Skeletal muscle tissue (tissue), 5 donors: ENCODE data around the gene TPRN. TPM values are rescaled to one million over a fixed set of nuclear protein-coding genes. Genes with fewer than 3 reads are reported as not detected.

Experiments used
- H3K27ac ChIP-seq: one replicate; pipeline ENCODE4 v1.7.0; 2013; ENCODE audit warnings: mild to moderate bottlenecking, low read depth, low read length, inconsistent platforms
- H3K27me3 ChIP-seq, 3 donors: one replicate each; pipeline ENCODE4 v1.7.0; 2013; ENCODE audit warnings: low read length in 3 of 3; ENCODE audit not compliant: control insufficient read depth in 3 of 3, insufficient read depth in 3 of 3
- H3K36me3 ChIP-seq, 3 donors: one replicate each; pipeline ENCODE4 v1.7.0; 2013; ENCODE audit warnings: low read length in 3 of 3; ENCODE audit not compliant: control insufficient read depth in 3 of 3, insufficient read depth in 3 of 3
- H3K4me1 ChIP-seq, 3 donors: one replicate each; pipeline ENCODE4 v1.7.0; 2013; ENCODE audit warnings: low read length in 3 of 3, mild to moderate bottlenecking in 3 of 3; ENCODE audit not compliant: control insufficient read depth in 3 of 3, insufficient read depth in 3 of 3
- H3K4me3 ChIP-seq, 3 donors: one replicate each; pipeline ENCODE4 v1.7.0; 2013; ENCODE audit warnings: low read length in 3 of 3
- H3K9ac ChIP-seq, 3 donors: one replicate each; pipeline ENCODE4 v1.7.0; 2013; ENCODE audit warnings: low read length in 3 of 3, mild to moderate bottlenecking in 3 of 3, moderate library complexity in 2 of 3, low read depth in 1 of 3
- H3K9me3 ChIP-seq, 3 donors: one replicate each; pipeline ENCODE4 v1.7.0; 2013; ENCODE audit warnings: low read length in 3 of 3; ENCODE audit not compliant: control insufficient read depth in 3 of 3
- small RNA-seq: library from RNA; depleted of rRNA; stranded (forward); fragments of <200 nt; gene quantifications from one replicate; pipeline ENCODE3, GENCODE V24; 2014
- total RNA-seq: library from RNA; depleted of rRNA; stranded (reverse); fragments of >200 nt; gene quantifications from one replicate; pipeline ENCODE4 v1.2.3, GENCODE V29; 2014
- donor health status: Osteomylitis.

TPRN gene
- total RNA-seq, 1 donor from 2014 or later, result 2.6 TPM

DNA sequence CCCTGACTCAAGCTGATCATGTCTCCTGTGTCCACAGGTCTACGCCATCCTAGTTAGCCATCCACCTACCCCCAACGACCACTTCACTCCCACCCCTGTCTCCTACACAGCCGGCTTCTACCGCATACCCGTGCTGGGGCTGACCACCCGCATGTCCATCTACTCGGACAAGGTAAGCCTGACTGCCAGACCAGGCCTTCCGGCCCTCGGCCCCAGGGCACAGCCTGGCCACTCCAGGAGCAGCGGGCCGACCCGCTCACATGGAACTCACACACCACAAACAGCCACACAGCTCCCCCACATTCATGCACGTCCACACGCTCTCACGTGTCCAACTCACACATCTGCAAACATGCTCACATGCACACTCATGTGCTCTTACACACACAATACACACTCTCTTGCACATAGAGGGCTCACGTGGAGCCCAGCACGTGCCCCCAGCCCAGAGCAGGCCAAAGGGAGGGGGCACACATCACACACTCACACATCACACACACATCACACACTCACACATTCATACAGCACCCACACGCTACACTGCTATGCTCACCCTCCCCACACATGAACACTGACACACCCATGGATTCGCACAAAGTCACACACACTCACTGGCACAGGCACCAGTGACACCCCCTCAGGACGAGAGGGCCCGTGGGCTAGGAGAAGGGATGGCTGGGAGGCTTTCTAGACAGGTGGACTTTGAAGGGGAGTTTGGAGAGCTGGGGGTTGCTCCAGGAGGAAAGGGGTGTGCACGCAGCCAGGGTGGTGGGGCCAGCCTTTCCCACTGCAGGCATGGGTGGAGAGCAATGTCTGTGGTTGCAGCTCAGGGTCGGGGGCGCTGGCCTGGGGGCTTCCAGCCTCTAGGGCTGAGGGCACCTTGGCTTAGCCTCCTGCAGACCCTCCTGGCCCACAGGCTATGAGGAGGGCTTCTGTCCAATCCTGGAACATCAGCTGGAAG, 58.3 kb downstream of the TPRN start:
- Histone ChIP-seq H3K36me3 (no peaks in the 10 kb centered on the region), H3K4me1 (peaks cover 0 to 4% (median 0%) of the 10 kb centered on the region in 3 donors), H3K27ac (no peak overlapping the region), H3K9ac (no peak overlapping the region), H3K4me3 (no peak overlapping the region), H3K27me3 (peaks cover 72 to 80% (median 77%) of the 10 kb centered on the region in 3 donors), H3K9me3 (no peaks in the 10 kb centered on the region)

Small RNA genes within 50 kb of the gene (small RNA-seq; reads per million reads assigned to genes)
- gene MIR3621, result not detected

Other genes with a start within 250 kb of the TPRN start
- not detected for gene LCN12, start 248.5 kb downstream of the TPRN start, total RNA-seq
- 4.2 TPM for gene PTGDS, start 223.2 kb downstream of the TPRN start, total RNA-seq
- gene LCNL1, start 217.7 kb downstream of the TPRN start, total RNA-seq, result under 0.01 TPM
- gene PAXX, start 208.3 kb downstream of the TPRN start, total RNA-seq, result 2.1 TPM
- not detected for gene CLIC3, start 204.2 kb downstream of the TPRN start, total RNA-seq
- gene ABCA2, start 172.5 kb downstream of the TPRN start, total RNA-seq, result 5.2 TPM
- gene FUT7, start 168.7 kb downstream of the TPRN start, total RNA-seq, result not detected
- 5.7 TPM for gene NPDC1, start 154.6 kb downstream of the TPRN start, total RNA-seq
- 5.2 TPM for gene ENTPD2, start 146.7 kb downstream of the TPRN start, total RNA-seq
- gene SAPCD2, start 130.2 kb downstream of the TPRN start, total RNA-seq, result 1.0 TPM
- gene UAP1L1, start 123.2 kb downstream of the TPRN start, total RNA-seq, result 1.0 TPM
- gene MAN1B1, start 113.8 kb downstream of the TPRN start, total RNA-seq, result 31.8 TPM
- 19.8 TPM for gene DPP7, start 86.0 kb downstream of the TPRN start, total RNA-seq
- not detected for gene GRIN1, start 61.6 kb downstream of the TPRN start, total RNA-seq
- not detected for gene LRRC26, start 30.7 kb downstream of the TPRN start, total RNA-seq
- gene TMEM210, start 28.7 kb downstream of the TPRN start, total RNA-seq, result not detected
- 21.4 TPM for gene ANAPC2, start 12.2 kb downstream of the TPRN start, total RNA-seq
- gene SSNA1, start 12.1 kb downstream of the TPRN start, total RNA-seq, result 47.0 TPM
- gene TMEM203, start 4.9 kb upstream of the TPRN start, total RNA-seq, result 32.9 TPM
- 4.7 TPM for gene NDOR1, start 5.0 kb upstream of the TPRN start, total RNA-seq
- gene RNF208, start 21.5 kb upstream of the TPRN start, total RNA-seq, result not detected
- gene CYSRT1, start 24.4 kb upstream of the TPRN start, total RNA-seq, result not detected
- not detected for gene RNF224, start 26.8 kb upstream of the TPRN start, total RNA-seq
- not detected for gene SLC34A3, start 30.2 kb upstream of the TPRN start, total RNA-seq
- gene TUBB4B, start 40.5 kb upstream of the TPRN start, total RNA-seq, result 97.1 TPM
- not detected for gene STPG3, start 50.5 kb upstream of the TPRN start, total RNA-seq
- gene NELFB, start 54.6 kb upstream of the TPRN start, total RNA-seq, result 33.9 TPM
- gene TOR4A, start 77.0 kb upstream of the TPRN start, total RNA-seq, result 2.1 TPM
- 2.1 TPM for gene NRARP, start 101.5 kb upstream of the TPRN start, total RNA-seq
- 8.4 TPM for gene EXD3, start 222.4 kb upstream of the TPRN start, total RNA-seq
- 0.52 TPM for gene NOXA1, start 222.7 kb upstream of the TPRN start, total RNA-seq
- gene ENTPD8, start 240.6 kb upstream of the TPRN start, total RNA-seq, result not detected